SK-N-SH treated with all-trans-retinoic acid at 6 μM for 48 hours (cell line): ENCODE results near the gene DIPK1B.

Experiments used
- ATAC-seq: fragments of 200-7000 bp; cut with Tn5 transposase; 3 replicates; pipeline ENCODE4 v1.9.1; 2020; ENCODE audit warnings: mild to moderate bottlenecking, moderate library complexity
- ARNTL ChIP-seq: fragments of 450-650 bp; formaldehyde crosslinking; IDR thresholded peaks from 2 replicates; pipeline ENCODE4 v1.5.0; 2020; ENCODE audit warnings: low read depth, mild to moderate bottlenecking, moderate library complexity, borderline replicate concordance
- BACH2 ChIP-seq: fragments of 250-450 bp; sonication (Bioruptor Pico); IDR thresholded peaks from 2 replicates; pipeline ENCODE4 v1.9.0; 2021; ENCODE audit warnings: mild to moderate bottlenecking, borderline replicate concordance
- CSDC2 ChIP-seq: fragments of 250-450 bp; sonication (Bioruptor Pico); IDR thresholded peaks from 2 replicates; pipeline ENCODE4 v1.5.0; 2020; ENCODE audit warnings: mild to moderate bottlenecking, moderate library complexity
- CSRNP3 ChIP-seq: fragments of 250-450 bp; sonication (Bioruptor Pico); IDR thresholded peaks from 2 replicates; pipeline ENCODE4 v1.5.1; 2021; ENCODE audit warnings: mild to moderate bottlenecking, moderate library complexity
- GLIS3 ChIP-seq: fragments of 250-450 bp; sonication (Bioruptor Pico); IDR thresholded peaks from 2 replicates; pipeline ENCODE4 v1.5.0; 2020; ENCODE audit warnings: mild to moderate bottlenecking, moderate library complexity
- ISL1 ChIP-seq: fragments of 250-450 bp; sonication (Bioruptor Pico); IDR thresholded peaks from 2 replicates; pipeline ENCODE4 v2.1.2; 2022; ENCODE audit warnings: mild to moderate bottlenecking, moderate library complexity
- OSR1 ChIP-seq: fragments of 250-450 bp; sonication (Bioruptor Pico); IDR thresholded peaks from 2 replicates; pipeline ENCODE4 v1.8.0; 2022; ENCODE audit warnings: moderate library complexity, mild to moderate bottlenecking, inconsistent platforms
- PATZ1 ChIP-seq: fragments of 250-450 bp; sonication (Bioruptor Pico); IDR thresholded peaks from 2 replicates; pipeline ENCODE4 v1.8.0; 2020; ENCODE audit warnings: mild to moderate bottlenecking, moderate library complexity, borderline replicate concordance
- POU6F1 ChIP-seq: fragments of 250-450 bp; sonication (Bioruptor Pico); IDR thresholded peaks from 2 replicates; pipeline ENCODE4 v1.8.0; 2021; ENCODE audit warnings: low read depth, mild to moderate bottlenecking, moderate library complexity, borderline replicate concordance
- PPARA ChIP-seq: fragments of 250-450 bp; sonication (Bioruptor Pico); IDR thresholded peaks from 2 replicates; pipeline ENCODE4 v1.5.0; 2020; ENCODE audit warnings: mild to moderate bottlenecking, borderline replicate concordance
- RARB ChIP-seq: fragments of 250-450 bp; sonication (Bioruptor Pico); IDR thresholded peaks from 2 replicates; pipeline ENCODE4 v1.8.0; 2021; ENCODE audit warnings: mild to moderate bottlenecking, moderate library complexity
- SNAI2 ChIP-seq: fragments of 250-450 bp; sonication (Bioruptor Pico); IDR thresholded peaks from 2 replicates; pipeline ENCODE4 v1.5.0; 2020; ENCODE audit warnings: mild to moderate bottlenecking, moderate library complexity
- TCF4 ChIP-seq: fragments of 250-450 bp; sonication (Bioruptor Pico); IDR thresholded peaks from 2 replicates; pipeline ENCODE4 v1.8.0; 2021; ENCODE audit warnings: mild to moderate bottlenecking, moderate library complexity, borderline replicate concordance
- TOX ChIP-seq: fragments of 250-450 bp; sonication (Bioruptor Pico); IDR thresholded peaks from 2 replicates; pipeline ENCODE4 v1.8.0; 2021; ENCODE audit warnings: mild to moderate bottlenecking, moderate library complexity, borderline replicate concordance
- TSHZ2 ChIP-seq: fragments of 250-450 bp; sonication (Bioruptor Pico); IDR thresholded peaks from 2 replicates; pipeline ENCODE4 v1.5.0; 2020; ENCODE audit warnings: mild to moderate bottlenecking, moderate library complexity
- ZC3H10 ChIP-seq: fragments of 250-450 bp; sonication (Bioruptor Pico); IDR thresholded peaks from 2 replicates; pipeline ENCODE4 v1.5.1; 2021; ENCODE audit warnings: mild to moderate bottlenecking, moderate library complexity
- ZFP3 ChIP-seq: fragments of 250-450 bp; sonication (Bioruptor Pico); IDR thresholded peaks from 2 replicates; pipeline ENCODE4 v1.5.0; 2020; ENCODE audit warnings: mild to moderate bottlenecking, moderate library complexity
- ZNF565 ChIP-seq: fragments of 450-650 bp; formaldehyde crosslinking; conservative IDR thresholded peaks from 2 replicates; pipeline ENCODE4 v1.5.0; 2020; ENCODE audit warnings: low read depth, mild to moderate bottlenecking, moderate library complexity
- ZNF70 ChIP-seq: fragments of 450-650 bp; formaldehyde crosslinking; IDR thresholded peaks from 2 replicates; pipeline ENCODE4 v1.5.0; 2020; ENCODE audit warnings: mild to moderate bottlenecking, moderate library complexity

Gene DIPK1B

GRCh38 chr9:136756836-136757235 lies 44.5 kb downstream of the DIPK1B start:
- no peak for ATAC-seq
- TF ChIP-seq ARNTL (no peak), OSR1 (CRISPR knock-in tag) (no peak), POU6F1 (CRISPR knock-in tag) (no peak), ZNF70 (CRISPR knock-in tag) (no peak), TSHZ2 (CRISPR knock-in tag) (no peak), ZNF565 (CRISPR knock-in tag) (no peak), SNAI2 (CRISPR knock-in tag) (no peak), RARB (no peak), TCF4 (no peak), ISL1 (no peak), CSDC2 (CRISPR knock-in tag) (no peak), GLIS3 (CRISPR knock-in tag) (no peak), ZFP3 (no peak), BACH2 (CRISPR knock-in tag) (no peak), PATZ1 (CRISPR knock-in tag) (no peak), ZC3H10 (CRISPR knock-in tag) (no peak)
- TF ChIP-seq, all 23 proteins: peak for 0

- no peak for ATAC-seq
- no peak for TF ChIP-seq ZC3H10 (CRISPR knock-in tag)
- TF ChIP-seq CSRNP3 (CRISPR knock-in tag): no peak
- TF ChIP-seq ZNF70 (CRISPR knock-in tag): no peak
- no peak for TF ChIP-seq TSHZ2 (CRISPR knock-in tag)
- TF ChIP-seq POU6F1 (CRISPR knock-in tag): no peak
- TF ChIP-seq CSDC2 (CRISPR knock-in tag): no peak
- TF ChIP-seq TOX (CRISPR knock-in tag): no peak
- TF ChIP-seq PPARA (CRISPR knock-in tag): no peak
- no peak for TF ChIP-seq GLIS3 (CRISPR knock-in tag)
- TF ChIP-seq, all 23 proteins: peak for 0
Measured at GRCh38 chr9:136757328-136757727, 45.0 kb downstream of the DIPK1B start.
